Cardiac muscle cell (in vitro differentiated cells and primary cell): ENCODE results near the gene DLG5. TPM values are rescaled to one million over a fixed set of nuclear protein-coding genes. Genes with fewer than 3 reads are reported as not detected.

Source experiments
- DNase-seq, 2 donors: peaks; one replicate each; pipeline versions ENCODE4 v3.0.0 to v3.0.0-alpha.2; 2010 to 2017; ENCODE audit warnings: low read depth in 1 of 2, low spot score in 1 of 2
- H3K27ac ChIP-seq: fragments of 200-600 bp; sonication (generic); 2 replicates; pipeline ENCODE4 v1.5.1; 2016
- H3K27me3 ChIP-seq: fragments of 200-600 bp; sonication (generic); 2 replicates; pipeline ENCODE4 v1.6.0; 2016; ENCODE audit warnings: control low read depth
- H3K36me3 ChIP-seq: fragments of 200-600 bp; sonication (generic); 2 replicates; pipeline ENCODE4 v1.5.1; 2016; ENCODE audit warnings: control low read depth
- H3K4me1 ChIP-seq: fragments of 200-600 bp; sonication (generic); 2 replicates; pipeline ENCODE4 v1.8.1; 2017; ENCODE audit warnings: low read depth, mild to moderate bottlenecking, mixed run types
- H3K4me3 ChIP-seq: fragments of 200-600 bp; sonication (generic); 2 replicates; pipeline ENCODE4 v1.5.1; 2016; ENCODE audit warnings: mild to moderate bottlenecking
- H3K9me3 ChIP-seq: fragments of 200-600 bp; sonication (generic); 2 replicates; pipeline ENCODE4 v1.5.1; 2017; ENCODE audit warnings: low read depth, mild to moderate bottlenecking, control low read depth
- polyA plus RNA-seq: library from polyadenylated mRNA; unstranded; fragments of >200 nt; fragmentation: Nextera tagmentation; extraction: Ambion mirVana; gene quantifications from 2 replicates; pipeline ENCODE4 v1.2.1, GENCODE V29; 2016
- total RNA-seq: library from RNA; depleted of rRNA; stranded (reverse); fragments of >200 nt; gene quantifications from 2 replicates; pipeline ENCODE4 v1.2.3, GENCODE V29; 2016
- TF ChIP-seq, protein P1 (sequence below): IDR thresholded peaks from 2 replicates; pipeline ENCODE4 v1.5.1; 2012; ENCODE audit warnings: low read depth, mild to moderate bottlenecking, low read length

The DLG5 gene
- total and polyA plus RNA-seq, 2 experiments from 2014 or later: 20.3 to 64.4 TPM

DNA sequence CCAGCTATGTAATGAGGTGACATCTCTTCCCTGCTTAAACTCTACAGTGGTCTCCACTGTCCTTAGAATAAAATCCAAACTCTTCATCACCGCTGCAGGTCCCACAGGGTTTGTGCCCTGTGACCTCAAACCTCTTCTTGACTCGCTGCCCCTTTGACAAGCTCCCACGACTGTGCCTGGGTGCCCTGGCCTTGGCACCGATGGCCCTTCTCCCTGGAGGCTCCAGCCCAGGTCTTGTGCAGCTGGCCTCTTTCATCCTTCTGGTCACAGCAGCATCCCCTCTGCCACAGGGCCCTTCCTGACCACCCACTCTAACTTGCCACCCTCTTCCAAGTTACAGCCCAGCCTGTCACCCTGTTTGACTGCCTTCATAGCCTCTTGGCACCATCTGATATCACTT, 108.2 kb downstream of the DLG5 start:
- Histone ChIP-seq H3K4me1 (no peaks in the 10 kb centered on the region), H3K36me3 (peaks cover 50% of the 10 kb centered on the region), H3K27me3 (no peaks in the 10 kb centered on the region), H3K9me3 (no peaks in the 10 kb centered on the region), H3K27ac (no peak overlapping the region), H3K4me3 (no peak overlapping the region)
- TF ChIP-seq, protein P1, sequence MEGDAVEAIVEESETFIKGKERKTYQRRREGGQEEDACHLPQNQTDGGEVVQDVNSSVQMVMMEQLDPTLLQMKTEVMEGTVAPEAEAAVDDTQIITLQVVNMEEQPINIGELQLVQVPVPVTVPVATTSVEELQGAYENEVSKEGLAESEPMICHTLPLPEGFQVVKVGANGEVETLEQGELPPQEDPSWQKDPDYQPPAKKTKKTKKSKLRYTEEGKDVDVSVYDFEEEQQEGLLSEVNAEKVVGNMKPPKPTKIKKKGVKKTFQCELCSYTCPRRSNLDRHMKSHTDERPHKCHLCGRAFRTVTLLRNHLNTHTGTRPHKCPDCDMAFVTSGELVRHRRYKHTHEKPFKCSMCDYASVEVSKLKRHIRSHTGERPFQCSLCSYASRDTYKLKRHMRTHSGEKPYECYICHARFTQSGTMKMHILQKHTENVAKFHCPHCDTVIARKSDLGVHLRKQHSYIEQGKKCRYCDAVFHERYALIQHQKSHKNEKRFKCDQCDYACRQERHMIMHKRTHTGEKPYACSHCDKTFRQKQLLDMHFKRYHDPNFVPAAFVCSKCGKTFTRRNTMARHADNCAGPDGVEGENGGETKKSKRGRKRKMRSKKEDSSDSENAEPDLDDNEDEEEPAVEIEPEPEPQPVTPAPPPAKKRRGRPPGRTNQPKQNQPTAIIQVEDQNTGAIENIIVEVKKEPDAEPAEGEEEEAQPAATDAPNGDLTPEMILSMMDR: no peak
- no peak for DNase-seq

GRCh38 chr10:77817541-77817940, 109.0 kb downstream of the DLG5 start:
- H3K27me3 ChIP-seq: no peaks in the 10 kb centered on the region
- no peaks in the 10 kb centered on the region for H3K4me1 ChIP-seq
- no peaks in the 10 kb centered on the region for H3K9me3 ChIP-seq
- peaks cover 53% of the 10 kb centered on the region for H3K36me3 ChIP-seq
- no peak overlapping the region for H3K4me3 ChIP-seq
- DNase-seq: no peak
- TF ChIP-seq, protein P1: no peak
- H3K27ac ChIP-seq: no peak overlapping the region

DNA sequence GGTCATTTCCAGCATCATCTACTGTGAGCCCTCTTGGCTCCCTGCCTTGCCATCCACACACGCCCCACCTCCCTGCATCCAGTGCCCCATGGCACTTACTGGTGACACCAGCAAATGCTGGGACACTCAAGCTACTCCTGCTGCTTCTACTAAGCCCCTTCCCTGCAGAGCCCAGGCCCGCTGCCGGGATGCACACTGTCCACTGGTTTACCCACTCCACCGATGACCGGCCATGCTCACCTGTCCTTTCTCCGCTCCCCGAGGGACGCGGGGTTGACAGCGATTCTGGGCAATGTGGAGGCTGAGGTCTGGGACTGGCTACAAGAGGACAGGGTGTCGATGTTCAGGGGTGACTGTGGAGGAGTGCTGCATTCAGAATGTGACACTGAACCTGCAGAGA, 110.2 kb downstream of the DLG5 start:
- no peak overlapping the region for H3K27ac ChIP-seq
- no peak for DNase-seq
- TF ChIP-seq, protein P1: no peak
- no peaks in the 10 kb centered on the region for H3K4me1 ChIP-seq
- peaks cover 52% of the 10 kb centered on the region for H3K36me3 ChIP-seq
- H3K9me3 ChIP-seq: no peaks in the 10 kb centered on the region
- H3K4me3 ChIP-seq: no peak overlapping the region
- no peaks in the 10 kb centered on the region for H3K27me3 ChIP-seq

DNA sequence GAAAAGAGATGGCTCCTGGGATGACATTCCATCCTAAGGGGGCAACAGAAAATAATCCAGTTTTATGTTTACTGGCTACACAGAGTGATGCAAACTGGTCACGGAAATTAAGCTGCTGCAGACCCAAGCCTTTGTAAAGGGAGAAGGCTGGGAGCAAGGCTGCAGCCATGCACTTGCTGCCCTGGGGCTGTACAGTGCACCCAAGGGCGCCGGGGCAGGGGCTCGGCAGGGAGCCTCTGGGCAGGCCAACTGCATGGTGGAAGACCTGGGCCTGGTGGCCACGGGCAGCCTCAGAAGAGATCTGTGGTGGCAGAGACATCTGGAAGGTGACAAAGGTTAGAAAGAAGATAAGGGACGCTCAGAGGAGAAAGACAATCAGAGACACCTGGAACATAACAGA, 113.8 kb downstream of the DLG5 start:
- H3K36me3 ChIP-seq: peaks cover 52% of the 10 kb centered on the region
- H3K4me1 ChIP-seq: no peaks in the 10 kb centered on the region
- H3K9me3 ChIP-seq: no peaks in the 10 kb centered on the region
- DNase-seq: no peak
- TF ChIP-seq, protein P1: no peak
- H3K4me3 ChIP-seq: no peak overlapping the region
- no peaks in the 10 kb centered on the region for H3K27me3 ChIP-seq
- H3K27ac ChIP-seq: no peak overlapping the region

GRCh38 chr10:77811831-77812430, 114.6 kb downstream of the DLG5 start:
- no peaks in the 10 kb centered on the region for H3K4me1 ChIP-seq
- no peak for DNase-seq
- no peaks in the 10 kb centered on the region for H3K9me3 ChIP-seq
- TF ChIP-seq, protein P1: no peak
- no peaks in the 10 kb centered on the region for H3K27me3 ChIP-seq
- H3K4me3 ChIP-seq: no peak overlapping the region
- no peak overlapping the region for H3K27ac ChIP-seq
- peaks cover 52% of the 10 kb centered on the region for H3K36me3 ChIP-seq
